Kasumi-1 (cell line): Measurements from ENCODE around the gene PRR22.

Source experiments
- DNase-seq, 2 experiments: peaks; one replicate each; lab custom pipeline; 2025; lab: John Stamatoyannopoulos, UW

PRR22 gene

DNA sequence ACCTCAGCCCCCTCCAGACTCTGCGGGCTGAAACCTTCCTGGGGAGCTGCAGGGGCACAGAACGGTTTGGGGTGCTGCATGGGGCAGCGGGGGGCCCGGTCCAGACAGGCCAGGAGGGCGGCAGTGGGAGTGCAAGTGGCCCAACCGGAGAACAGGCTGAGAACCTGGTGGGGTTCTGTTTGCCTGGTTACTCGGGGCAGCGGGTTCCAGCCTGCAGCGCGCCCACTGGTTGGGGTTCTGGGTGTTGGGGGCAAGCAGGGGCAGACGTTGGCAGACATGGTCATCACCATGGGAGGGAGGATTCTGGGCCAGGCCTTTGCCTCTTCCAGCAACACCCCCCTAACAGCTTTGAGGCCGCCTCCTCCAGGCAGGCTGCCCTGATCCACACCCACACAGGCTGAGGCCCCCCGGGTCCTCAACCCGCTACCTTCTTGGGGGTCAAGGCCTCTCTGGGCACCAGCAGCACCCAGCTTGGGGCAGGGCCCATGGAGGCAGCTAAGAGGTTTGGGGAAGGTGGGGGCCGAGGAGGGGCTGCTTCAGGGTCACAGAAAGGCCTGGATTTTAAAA is at the start of gene PRR22:
PRR22 (minus strand) TSS at position 166 of the 567 bp plus-strand sequence; CDS start at position 80, 86 bp downstream.
- no peak for DNase-seq

DNA sequence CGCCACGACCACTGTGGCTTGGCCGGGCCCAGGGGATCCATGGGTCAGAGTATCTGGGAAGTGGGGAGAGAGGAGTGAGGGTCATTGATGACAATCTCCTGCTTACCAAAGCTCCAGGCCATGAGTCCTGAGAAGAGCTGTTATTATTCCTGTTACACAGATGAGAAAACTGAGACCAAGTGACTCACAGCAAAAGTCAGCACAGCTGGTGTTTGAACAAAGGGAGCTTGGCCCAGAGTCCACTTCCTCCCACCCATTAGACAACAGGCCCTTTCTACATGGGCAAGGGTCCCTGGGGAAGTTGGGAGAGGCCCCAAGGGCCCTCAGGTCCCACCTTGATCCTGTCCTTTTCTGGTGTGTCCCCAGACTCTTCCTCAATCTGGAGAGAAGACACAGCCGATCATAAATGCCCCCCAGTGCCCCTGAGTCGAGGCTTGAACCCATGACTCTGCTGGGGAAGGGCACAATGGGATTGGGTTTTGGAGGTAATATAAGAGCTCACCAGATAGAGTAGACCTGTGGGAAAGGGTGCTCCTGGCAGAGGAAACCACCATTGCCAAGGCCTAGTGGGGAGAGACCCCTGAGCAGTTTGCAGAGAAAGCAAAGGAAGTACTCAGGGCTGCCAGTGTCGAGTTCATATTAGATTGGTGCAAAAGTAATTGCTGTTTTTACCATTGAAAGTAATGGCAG is 48.1 kb upstream of the PRR22 start:
- no peak for DNase-seq

GRCh38 chr19:5832061-5832460 is 47.5 kb upstream of the PRR22 start:
- no peak for DNase-seq

DNA sequence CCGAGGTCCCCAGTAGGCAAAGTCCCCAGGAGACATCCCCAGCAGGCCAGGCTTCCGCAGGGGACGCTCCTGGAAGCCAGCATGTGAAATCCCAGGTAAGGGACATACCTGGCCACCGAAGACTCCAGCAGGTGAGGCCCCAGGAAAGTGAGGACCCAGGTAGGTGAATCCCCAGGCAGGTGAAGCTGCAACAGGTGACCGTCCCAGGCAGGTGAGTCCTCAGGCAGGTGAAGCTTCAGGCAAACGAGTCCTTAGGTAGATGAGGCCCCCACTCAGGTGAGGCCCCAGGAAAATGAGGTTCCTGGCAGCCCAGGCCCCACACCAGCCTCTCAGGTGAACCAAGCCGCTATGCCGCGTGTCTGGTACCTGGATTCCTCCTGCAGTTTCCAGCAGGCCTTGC is 46.6 kb upstream of the PRR22 start:
- DNase-seq: no peak

- DNase-seq: no peak
Measured at GRCh38 chr19:5829567-5830310, 45.2 kb upstream of the PRR22 start.

- DNase-seq: no peak
Measured at GRCh38 chr19:5828661-5829566, 44.4 kb upstream of the PRR22 start.

DNA sequence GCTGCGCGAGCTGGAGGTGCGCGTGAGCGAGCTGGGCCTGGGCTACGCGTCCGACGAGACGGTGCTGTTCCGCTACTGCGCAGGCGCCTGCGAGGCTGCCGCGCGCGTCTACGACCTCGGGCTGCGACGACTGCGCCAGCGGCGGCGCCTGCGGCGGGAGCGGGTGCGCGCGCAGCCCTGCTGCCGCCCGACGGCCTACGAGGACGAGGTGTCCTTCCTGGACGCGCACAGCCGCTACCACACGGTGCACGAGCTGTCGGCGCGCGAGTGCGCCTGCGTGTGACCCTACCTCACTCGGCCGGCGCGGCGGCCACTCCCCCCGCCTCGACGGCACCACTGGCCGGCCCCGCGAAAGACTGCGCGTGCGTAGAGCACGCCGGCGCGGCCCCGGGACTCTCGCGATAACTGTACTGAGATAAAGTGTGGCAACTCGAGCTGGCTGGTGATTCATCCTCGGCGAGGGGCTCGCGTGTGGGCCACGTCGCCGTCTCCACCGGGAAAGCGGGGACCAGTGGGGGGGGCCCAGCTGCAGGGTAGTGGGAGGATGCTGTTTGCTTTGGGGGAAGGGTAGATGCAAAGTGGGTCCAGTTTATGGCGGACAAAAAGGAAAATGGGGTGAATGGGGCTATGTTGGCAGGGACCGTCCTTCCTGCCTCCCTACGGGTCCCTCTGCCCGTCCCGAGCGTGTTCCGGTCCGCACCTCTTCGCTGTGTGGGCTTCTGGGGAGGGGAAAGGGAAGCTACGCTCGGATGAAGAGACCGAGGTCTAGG is 43.5 kb upstream of the PRR22 start:
- peak; percentile 72 to 84 for DNase-seq

- no peak for DNase-seq
Measured at GRCh38 chr19:5827342-5827890, 42.9 kb upstream of the PRR22 start.

DNA sequence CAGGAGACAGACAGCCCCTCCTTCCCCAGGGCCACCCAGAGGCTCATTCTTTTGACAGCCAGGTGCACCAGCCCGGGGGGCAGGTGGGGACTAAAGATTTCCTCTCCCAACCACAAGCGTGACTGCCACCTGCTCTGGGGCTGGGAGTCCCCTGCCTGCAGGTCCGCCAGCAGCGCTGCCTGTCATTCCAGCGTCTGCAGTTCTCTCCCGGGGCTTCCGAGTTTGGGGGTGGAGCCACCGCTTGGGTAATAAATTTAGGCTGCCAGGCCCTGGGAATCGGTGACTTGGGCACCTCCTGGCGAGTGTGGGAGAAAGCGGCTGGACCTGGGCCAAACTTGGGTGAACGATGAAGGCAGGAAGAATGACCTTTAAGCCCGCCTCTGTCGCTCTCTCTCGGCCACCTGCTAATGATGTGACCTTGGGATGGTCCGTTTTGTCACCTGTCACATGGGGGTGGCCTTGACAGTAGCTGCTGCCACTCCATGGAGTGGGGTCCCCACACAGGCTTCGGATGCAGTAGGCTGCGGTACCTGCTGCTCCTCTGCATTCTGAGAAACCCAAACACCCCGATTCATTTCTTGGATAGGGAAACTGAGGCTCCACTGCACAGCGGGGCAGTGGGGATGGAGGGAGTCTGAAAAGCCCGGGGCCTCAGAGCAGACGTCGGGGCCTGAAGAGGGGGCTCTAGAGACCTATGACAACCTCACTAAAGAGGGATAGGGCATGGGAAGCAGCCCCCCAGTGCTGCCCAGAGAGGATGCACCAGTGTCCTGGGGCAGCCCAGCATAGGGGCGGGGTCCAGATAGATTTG is 42.2 kb upstream of the PRR22 start:
- DNase-seq: peak in 1 of 2 experiments; percentile 14

- no peak for DNase-seq
Measured at GRCh38 chr19:5825178-5825577, 40.6 kb upstream of the PRR22 start.

- no peak for DNase-seq
Measured at GRCh38 chr19:5824751-5825150, 40.2 kb upstream of the PRR22 start.

DNA sequence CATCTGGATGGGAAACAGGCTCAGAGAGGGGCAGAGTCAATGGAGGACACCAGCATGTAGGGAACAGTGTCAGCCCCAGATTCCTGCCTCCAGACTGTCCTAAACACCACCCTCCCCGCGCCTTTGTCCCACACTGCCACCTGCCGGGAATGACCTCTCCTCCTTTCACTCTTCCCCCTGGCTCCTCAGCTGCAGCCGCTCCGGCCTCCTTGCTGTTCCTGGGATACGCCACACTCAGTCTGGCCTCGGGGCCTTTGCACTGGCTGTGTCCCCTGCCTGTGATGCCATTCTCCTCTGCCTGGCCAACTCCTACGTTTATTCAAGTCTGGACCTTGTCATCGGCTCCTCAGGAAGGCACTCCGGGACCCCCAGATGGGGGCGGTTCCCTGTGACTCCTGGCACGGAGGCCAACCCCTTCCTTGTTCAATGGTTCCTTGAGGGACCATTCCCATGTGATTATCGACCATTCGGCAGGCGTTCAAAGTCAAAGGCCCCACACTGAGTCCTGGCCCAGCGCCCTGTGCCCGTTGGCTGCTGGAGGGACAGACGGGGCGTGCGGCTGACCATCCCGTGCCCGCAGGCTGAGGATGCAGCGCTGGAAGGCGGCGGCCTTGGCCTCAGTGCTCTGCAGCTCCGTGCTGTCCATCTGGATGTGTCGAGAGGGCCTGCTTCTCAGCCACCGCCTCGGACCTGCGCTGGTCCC is 39.2 kb upstream of the PRR22 start:
- DNase-seq: peak; percentile 24 to 31

- no peak for DNase-seq
Measured at GRCh38 chr19:5822181-5822844, 37.8 kb upstream of the PRR22 start.

DNA sequence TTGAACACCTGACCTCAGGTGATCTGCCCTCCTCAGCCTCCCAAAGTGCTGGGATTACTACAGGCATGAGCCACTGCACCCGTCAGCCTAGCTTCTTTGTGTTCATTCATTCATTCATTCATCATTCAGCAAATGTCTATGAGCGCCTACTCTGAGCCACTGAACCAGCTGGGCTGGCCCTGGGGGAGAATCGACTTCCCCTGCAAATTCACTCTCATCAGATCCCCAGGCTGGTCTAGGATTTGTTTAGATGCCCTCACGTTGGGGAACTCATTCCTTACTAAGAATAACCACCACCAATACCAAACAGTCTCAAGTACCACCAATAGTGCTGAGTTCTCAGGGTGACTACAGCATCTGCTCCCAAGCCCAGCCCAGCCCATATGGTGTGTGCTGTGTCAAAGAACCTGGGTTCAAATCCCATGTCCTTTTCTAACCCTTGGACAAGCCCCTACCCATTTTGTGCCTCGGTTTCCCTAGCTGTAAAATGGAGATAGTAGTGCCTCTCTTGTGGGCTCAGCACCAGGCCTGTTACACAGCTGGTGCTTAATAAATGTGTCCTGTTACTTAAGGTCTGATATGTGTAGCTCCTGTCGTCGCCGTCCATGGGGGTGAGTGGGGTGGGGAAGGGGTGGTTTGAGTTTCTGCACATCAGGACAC is 37.1 kb upstream of the PRR22 start:
- no peak for DNase-seq

DNA sequence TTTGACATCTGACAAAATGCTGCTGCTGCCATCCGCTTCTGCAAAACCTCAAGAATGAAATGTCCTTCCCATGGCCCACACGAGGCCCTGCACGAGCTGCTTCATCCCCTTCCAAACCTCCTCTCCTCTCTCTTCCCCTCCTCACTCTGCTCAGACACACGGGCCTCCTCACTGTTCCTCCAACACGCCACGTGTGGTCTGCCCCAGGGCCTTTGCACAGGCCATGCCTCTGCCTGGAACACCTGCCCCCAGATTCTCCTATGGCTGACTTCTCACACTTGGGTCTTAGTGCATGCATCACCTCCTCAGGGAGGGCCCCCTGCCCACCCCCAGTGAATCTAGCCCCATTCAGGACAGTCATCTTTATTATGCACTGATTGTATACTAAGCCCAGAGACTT is 36.2 kb upstream of the PRR22 start:
- no peak for DNase-seq

DNA sequence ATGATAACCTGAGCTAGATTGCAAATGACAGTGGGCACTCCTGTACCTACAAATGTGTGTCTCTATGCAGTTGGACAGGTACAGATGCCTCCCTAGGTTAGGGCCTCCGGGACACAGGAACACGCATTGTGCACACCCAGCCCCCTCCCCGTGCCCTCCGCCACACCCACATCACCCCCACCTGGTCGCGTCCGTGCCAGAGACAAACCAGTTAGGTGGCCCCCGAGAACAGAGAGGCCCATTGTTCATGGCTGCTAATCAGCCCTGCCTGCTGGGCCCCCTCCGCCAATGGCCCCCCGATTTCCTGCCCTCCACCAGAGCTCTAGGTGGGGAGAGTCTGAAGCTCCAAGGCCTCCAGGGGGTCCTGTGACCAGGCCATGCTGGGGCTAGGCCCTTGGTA is 34.0 kb upstream of the PRR22 start:
- no peak for DNase-seq

- DNase-seq: no peak
Measured at GRCh38 chr19:5817218-5817617, 32.7 kb upstream of the PRR22 start.

DNA sequence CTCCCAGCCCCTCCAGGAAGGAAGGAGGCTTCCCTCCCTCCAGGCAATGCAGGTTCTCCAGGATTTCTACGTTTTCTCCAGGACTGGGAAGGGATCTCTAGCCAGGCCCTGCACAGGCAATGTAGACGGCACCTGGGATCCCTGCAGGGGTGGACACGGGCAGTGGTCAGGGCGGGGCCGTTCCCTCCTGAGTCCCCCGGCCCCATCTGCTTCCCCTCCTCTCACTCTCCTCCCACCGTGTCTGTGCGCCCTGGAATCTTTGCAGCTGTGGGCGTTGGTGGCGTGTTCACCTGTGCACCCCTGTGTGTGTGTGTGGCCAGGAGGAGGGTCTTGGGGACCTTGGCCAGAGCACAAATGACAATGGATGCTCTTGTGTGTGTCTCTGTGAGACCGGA is 30.3 kb upstream of the PRR22 start:
- no peak for DNase-seq
